Endothelial cell of umbilical vein (primary cell): ENCODE data around the gene ACAP2.

ENCODE experiments used
- EZH2 ChIP-seq: IDR thresholded peaks from 2 replicates; pipeline ENCODE4 v1.6.1; 2012; ENCODE audit warnings: borderline replicate concordance, low read depth, mild to moderate bottlenecking, moderate library complexity, low read length, inconsistent platforms; ENCODE audit not compliant: severe bottlenecking
- POLR2A ChIP-seq: IDR thresholded peaks from 2 replicates; pipeline ENCODE4 v1.6.1; 2012; ENCODE audit warnings: low read depth, mild to moderate bottlenecking, control low read depth, low read length
- POLR2AphosphoS5 ChIP-seq: IDR thresholded peaks from 2 replicates; pipeline ENCODE4 v1.6.1; 2012; ENCODE audit warnings: low read depth, mild to moderate bottlenecking, control low read depth, low read length, moderate library complexity; ENCODE audit not compliant: insufficient read depth
- TF ChIP-seq, protein P1 (sequence below), 2 donors: IDR thresholded peaks; 1 replicate in 1 of 2; 2 replicates in 1 of 2; pipeline ENCODE4 v1.5.1; 2011; ENCODE audit warnings: low read length in 2 of 2, mild to moderate bottlenecking in 2 of 2, moderate library complexity in 2 of 2, control low read depth in 1 of 2, inconsistent platforms in 1 of 2, low read depth in 1 of 2; ENCODE audit not compliant: insufficient read depth in 1 of 2; ENCODE audit errors: extremely low read depth in 1 of 2
- TF ChIP-seq, protein P2 (sequence below): IDR thresholded peaks from 2 replicates; pipeline ENCODE4 v1.6.1; 2011; ENCODE audit not compliant: insufficient read depth, insufficient read length

DNA sequence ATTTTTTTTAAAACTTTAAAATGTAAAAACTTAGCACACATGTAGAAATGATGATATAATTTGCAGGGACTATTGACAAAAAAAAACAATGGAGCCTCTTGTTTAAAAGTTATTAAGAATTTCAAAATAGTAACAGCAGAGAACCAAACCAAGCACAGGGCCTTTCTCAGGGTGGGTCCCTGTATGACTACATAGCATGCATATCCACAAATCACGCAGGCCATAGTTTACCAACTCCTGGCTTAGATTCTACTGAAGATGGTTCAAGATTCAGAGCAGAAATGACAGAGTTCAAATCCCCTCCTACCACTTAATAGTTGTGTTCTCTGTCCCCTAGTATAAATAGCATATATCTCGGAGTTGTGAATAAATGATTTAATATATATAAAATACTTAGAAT is 19.0 kb downstream of the ACAP2 start:
- TF ChIP-seq, protein P1, sequence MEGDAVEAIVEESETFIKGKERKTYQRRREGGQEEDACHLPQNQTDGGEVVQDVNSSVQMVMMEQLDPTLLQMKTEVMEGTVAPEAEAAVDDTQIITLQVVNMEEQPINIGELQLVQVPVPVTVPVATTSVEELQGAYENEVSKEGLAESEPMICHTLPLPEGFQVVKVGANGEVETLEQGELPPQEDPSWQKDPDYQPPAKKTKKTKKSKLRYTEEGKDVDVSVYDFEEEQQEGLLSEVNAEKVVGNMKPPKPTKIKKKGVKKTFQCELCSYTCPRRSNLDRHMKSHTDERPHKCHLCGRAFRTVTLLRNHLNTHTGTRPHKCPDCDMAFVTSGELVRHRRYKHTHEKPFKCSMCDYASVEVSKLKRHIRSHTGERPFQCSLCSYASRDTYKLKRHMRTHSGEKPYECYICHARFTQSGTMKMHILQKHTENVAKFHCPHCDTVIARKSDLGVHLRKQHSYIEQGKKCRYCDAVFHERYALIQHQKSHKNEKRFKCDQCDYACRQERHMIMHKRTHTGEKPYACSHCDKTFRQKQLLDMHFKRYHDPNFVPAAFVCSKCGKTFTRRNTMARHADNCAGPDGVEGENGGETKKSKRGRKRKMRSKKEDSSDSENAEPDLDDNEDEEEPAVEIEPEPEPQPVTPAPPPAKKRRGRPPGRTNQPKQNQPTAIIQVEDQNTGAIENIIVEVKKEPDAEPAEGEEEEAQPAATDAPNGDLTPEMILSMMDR (IDR thresholded peaks at IDR 0.05; ENCODE audit: extremely low read depth in 1 of 2, insufficient read depth in 1 of 2, low read depth in 1 of 2, low read length in 2 of 2): no peak
- TF ChIP-seq POLR2A (no peak), POLR2AphosphoS5 (no peak), EZH2 (no peak)
- TF ChIP-seq, protein P2, sequence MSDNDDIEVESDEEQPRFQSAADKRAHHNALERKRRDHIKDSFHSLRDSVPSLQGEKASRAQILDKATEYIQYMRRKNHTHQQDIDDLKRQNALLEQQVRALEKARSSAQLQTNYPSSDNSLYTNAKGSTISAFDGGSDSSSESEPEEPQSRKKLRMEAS: no peak
